B cell (primary cell): Measurements from ENCODE around the gene CNGB1. TPM values are rescaled to one million over a fixed set of nuclear protein-coding genes. Genes with fewer than 3 reads are reported as not detected.
A peak's percentile ranks its signal among the peaks of the same experiment; 100 is the strongest.

Experiments used
- ATAC-seq: fragments of 200-7000 bp; cut with Tn5 transposase; one replicate; pipeline ENCODE4 v1.10.0; 2021; ENCODE audit warnings: low read depth, mild to moderate bottlenecking, moderate number of reproducible peaks, moderate library complexity
- CTCF ChIA-PET: fragments of 350-600 bp; sonication (Branson Sonifier 250); formaldehyde crosslinking; loops from one replicate; lab custom pipeline; 2021; ENCODE audit warnings: antibody characterized with exemption, inconsistent platforms; lab: Charles Lee
- POLR2A ChIA-PET: fragments of 350-600 bp; sonication (Branson Sonifier 250); formaldehyde crosslinking; loops from one replicate; lab custom pipeline; 2021; ENCODE audit warnings: antibody characterized with exemption; lab: Charles Lee
- DNase-seq: peaks from one replicate; pipeline ENCODE4 v3.0.0; 2013
- H2AFZ ChIP-seq: 2 replicates; pipeline ENCODE4 v1.6.1; 2012; ENCODE audit warnings: mild to moderate bottlenecking, low read depth, low read length; ENCODE audit not compliant: insufficient read depth, poor library complexity, severe bottlenecking
- H3K27ac ChIP-seq, 2 donors: 1 replicate in 1 of 2; 2 replicates in 1 of 2; pipeline ENCODE4 v1.5.1; 2012 to 2013; ENCODE audit warnings: low read length in 2 of 2, mild to moderate bottlenecking in 2 of 2, moderate library complexity in 1 of 2
- H3K27me3 ChIP-seq, 4 experiments: fragments of 200-600 bp in 1 of 4; sonication (generic) in 1 of 4; replicated peaks in 1 of 4; 1 replicate in 2 of 4; 2 replicates in 2 of 4; pipeline versions ENCODE4 v1.6.1 to v1.7.0; 2013 to 2016; ENCODE audit warnings: low read length in 3 of 4, mild to moderate bottlenecking in 2 of 4, mixed read lengths in 1 of 4, moderate library complexity in 1 of 4; ENCODE audit not compliant: insufficient read depth in 4 of 4, control insufficient read depth in 3 of 4; ENCODE audit errors: control extremely low read depth in 1 of 4
- H3K36me3 ChIP-seq, 2 experiments: replicated peaks in 1 of 2; 1 replicate in 1 of 2; 2 replicates in 1 of 2; pipeline versions ENCODE4 v1.6.1 to v1.7.1; 2013; ENCODE audit warnings: low read length in 1 of 2; ENCODE audit not compliant: insufficient read depth in 2 of 2, control insufficient read depth in 1 of 2; ENCODE audit errors: control extremely low read depth in 1 of 2, extremely low read depth in 1 of 2
- H3K4me1 ChIP-seq, 2 donors: fragments of 200-600 bp in 1 of 2; sonication (generic) in 1 of 2; 1 replicate in 1 of 2; 2 replicates in 1 of 2; pipeline versions ENCODE4 v1.5.1 to v1.6.1; 2013 to 2017; ENCODE audit warnings: low read length in 2 of 2; ENCODE audit not compliant: control insufficient read depth in 2 of 2, insufficient read depth in 2 of 2
- H3K4me2 ChIP-seq: replicated peaks from 2 replicates; pipeline ENCODE3; 2012; ENCODE audit warnings: mild to moderate bottlenecking, low read depth, low read length; ENCODE audit not compliant: poor library complexity, severe bottlenecking
- H3K4me3 ChIP-seq, 5 experiments: fragments of 200-600 bp in 1 of 5; sonication (generic) in 1 of 5; 1 replicate in 3 of 5; 2 replicates in 2 of 5; pipeline versions ENCODE4 v1.5.1 to v1.7.0; 2011 to 2016; ENCODE audit warnings: low read length in 4 of 5, mild to moderate bottlenecking in 4 of 5, low read depth in 2 of 5, control low read depth in 1 of 5, moderate library complexity in 1 of 5; ENCODE audit not compliant: insufficient read depth in 1 of 5; ENCODE audit errors: control extremely low read depth in 1 of 5, extremely low read depth in 1 of 5
- H3K79me2 ChIP-seq: fragments of 200-600 bp; sonication (generic); one replicate; pipeline ENCODE4 v1.6.0; 2016; ENCODE audit warnings: low read length; ENCODE audit not compliant: control insufficient read depth, insufficient read depth
- H3K9ac ChIP-seq: fragments of 200-600 bp; sonication (generic); 2 replicates; pipeline ENCODE4 v1.6.1; 2017; ENCODE audit warnings: mild to moderate bottlenecking, low read length, moderate library complexity
- H3K9me3 ChIP-seq, 3 donors: one replicate each; pipeline versions ENCODE4 v1.6.1 to v1.7.1; 2013; ENCODE audit warnings: low read length in 2 of 3; ENCODE audit not compliant: control insufficient read depth in 2 of 3, insufficient read depth in 1 of 3; ENCODE audit errors: control extremely low read depth in 1 of 3
- H4K20me1 ChIP-seq: 2 replicates; pipeline ENCODE4 v1.6.0; 2012; ENCODE audit warnings: mild to moderate bottlenecking, low read length; ENCODE audit not compliant: insufficient read depth, control insufficient read depth, poor library complexity, severe bottlenecking
- H3K27ac Mint-ChIP-seq: one replicate; pipeline ENCODE4 v1.8.0; 2021; ENCODE audit warnings: mixed read lengths
- H3K27me3 Mint-ChIP-seq: one replicate; pipeline ENCODE4 v1.8.0; 2021; ENCODE audit warnings: mixed read lengths
- H3K4me1 Mint-ChIP-seq: one replicate; pipeline ENCODE4 v1.8.0; 2021; ENCODE audit warnings: mixed read lengths
- H3K4me3 Mint-ChIP-seq: one replicate; pipeline ENCODE4 v1.8.0; 2021; ENCODE audit warnings: mixed read lengths
- H3K9me3 Mint-ChIP-seq: one replicate; pipeline ENCODE4 v1.8.0; 2022; ENCODE audit warnings: mixed read lengths; ENCODE audit not compliant: insufficient read depth
- CTCF ChIP-seq: fragments of 200-600 bp; IDR thresholded peaks from one replicate; pipeline ENCODE4 v1.8.0; 2022; ENCODE audit warnings: antibody characterized with exemption, mild to moderate bottlenecking
- EZH2 ChIP-seq: IDR thresholded peaks from 2 replicates; pipeline ENCODE4 v1.6.1; 2012; ENCODE audit warnings: borderline replicate concordance, low read depth, mild to moderate bottlenecking, moderate library complexity, low read length; ENCODE audit not compliant: insufficient read depth, poor library complexity, severe bottlenecking
- WGBS: methylation state at CpG from one replicate; pipeline ENCODE4 v1.1.5; 2013; ENCODE audit warnings: missing lambda C conversion rate; ENCODE audit not compliant: insufficient coverage; 5-methylcytosine and 5-hydroxymethylcytosine counted together
- intact Hi-C: fragments of 100-400 bp; cut with micrococcal nuclease; formaldehyde crosslinking; loops from one replicate; pipeline ENCODE4 v1.10.0; 2022
- polyA plus RNA-seq: library from polyadenylated mRNA; depleted of rRNA; stranded (reverse); fragments of >200 nt; gene quantifications from 2 replicates; pipeline ENCODE4 v1.2.3, GENCODE V29; 2012
- total RNA-seq, 2 donors: library from RNA; stranded (reverse); fragments of 120-200 nt in 1 of 2; gene quantifications; 1 replicate in 1 of 2; 2 replicates in 1 of 2; pipeline versions ENCODE4 v1.2.3 to v1.2.4, GENCODE V29; 2013 to 2022

CNGB1 gene
- total and polyA plus RNA-seq, 2 donors (not counting 1 experiment from before 2014, with no cell fraction given) = not detected

- Histone ChIP-seq H3K9me3 (no peaks in the 10 kb centered on the region), H3K79me2 (peaks cover 23% of the 10 kb centered on the region), H3K4me3 (no peak overlapping the region), H3K9ac (no peak overlapping the region), H3K27ac (no peak overlapping the region), H4K20me1 (peaks cover 41% of the 10 kb centered on the region), H3K36me3 (peaks cover 0 to 21% of the 10 kb centered on the region in 2 experiments), H2AFZ (no peak overlapping the region), H3K4me1 (peaks cover 22 to 34% of the 10 kb centered on the region in 2 donors), H3K4me2 (peak overlapping the region; percentile 100), H3K27me3 (no peaks in the 10 kb centered on the region)
- ATAC-seq (no peak), DNase-seq (no peak)
- Mint-ChIP-seq H3K27me3 (no peaks in the 10 kb centered on the region), H3K9me3 (no peaks in the 10 kb centered on the region), H3K4me3 (peak overlapping the region; percentile 19), H3K4me1 (peaks cover 30% of the 10 kb centered on the region), H3K27ac (no peak overlapping the region)
- POLR2A ChIA-PET = interaction anchor here (0.6 kb wide), 1 partner anchor 403 kb away, joined by 3 read pairs; no protein-coding TSS in a partner anchor
- CTCF ChIA-PET = interaction anchor here (1.1 kb wide), 1 partner anchor 91 kb away, joined by 3 read pairs; no protein-coding TSS in a partner anchor
- 94% methylated on average over 5 of the region's 8 CpGs for WGBS
- no peak for TF ChIP-seq EZH2
- no peak for TF ChIP-seq CTCF
- intact Hi-C loops = no loop called here
Measured at GRCh38 chr16:57998486-57998885, 27.6 kb upstream of the CNGB1 start.

GRCh38 chr16:57997528-57998265 is 26.8 kb upstream of the CNGB1 start:
- H3K27me3 Mint-ChIP-seq = no peaks in the 10 kb centered on the region
- no peak overlapping the region for H2AFZ ChIP-seq
- peaks cover 22 to 34% of the 10 kb centered on the region in 2 donors for H3K4me1 ChIP-seq
- no peak overlapping the region for H3K9ac ChIP-seq
- peaks cover 30% of the 10 kb centered on the region for H3K4me1 Mint-ChIP-seq
- peaks cover 41% of the 10 kb centered on the region for H4K20me1 ChIP-seq
- intact Hi-C loops = no loop called here
- H3K27ac Mint-ChIP-seq = no peak overlapping the region
- 97% methylated on average over 35 of the region's 36 CpGs for WGBS
- CTCF ChIA-PET = interaction anchor here (1.1 kb wide), 1 partner anchor 91 kb away, joined by 3 read pairs; no protein-coding TSS in a partner anchor
- no peak overlapping the region for H3K4me2 ChIP-seq
- no peaks in the 10 kb centered on the region for H3K9me3 Mint-ChIP-seq
- H3K27ac ChIP-seq = no peak overlapping the region
- no peaks in the 10 kb centered on the region for H3K27me3 ChIP-seq
- POLR2A ChIA-PET = no interaction called here
- ATAC-seq (no peak), DNase-seq (no peak)
- H3K36me3 ChIP-seq = peaks cover 0 to 23% of the 10 kb centered on the region in 2 experiments
- H3K4me3 ChIP-seq = no peak overlapping the region
- H3K79me2 ChIP-seq = peaks cover 23% of the 10 kb centered on the region
- TF ChIP-seq CTCF (no peak), EZH2 (no peak)
- peak overlapping the region; percentile 19 for H3K4me3 Mint-ChIP-seq
- H3K9me3 ChIP-seq = no peaks in the 10 kb centered on the region
